ENCODE measurements around the gene CPSF4L.

Gene CPSF4L

GRCh38 chr17:73214851-73215250 is 46.8 kb downstream of the CPSF4L start:
- H3K4me3 ChIP-seq (ENCODE audit: low read depth, low read length), result no peak overlapping the region
- no peak for DNase-seq (ENCODE audit: low read depth)
- TF ChIP-seq CTCF (IDR thresholded peaks at IDR 0.05; ENCODE audit: insufficient read depth, low read depth, low read length, missing control alignments), result no peak

GRCh38 chr17:73214008-73214407 is 47.7 kb downstream of the CPSF4L start:
- DNase-seq (ENCODE audit: low read depth), result no peak

GRCh38 chr17:73211745-73212144 is 49.9 kb downstream of the CPSF4L start:
- H3K4me3 ChIP-seq (ENCODE audit: low read depth, low read length), result no peak overlapping the region
- no peak for TF ChIP-seq CTCF (IDR thresholded peaks at IDR 0.05; ENCODE audit: insufficient read depth, low read depth, low read length, missing control alignments)
- no peak for DNase-seq (ENCODE audit: low read depth)

More at GRCh38 chr17:73214008-73214407, 47.7 kb downstream of the CPSF4L start:
- TF ChIP-seq CTCF (IDR thresholded peaks at IDR 0.05; ENCODE audit: insufficient read depth, low read depth, low read length, missing control alignments), result no peak
- no peak overlapping the region for H3K4me3 ChIP-seq (ENCODE audit: low read depth, low read length)

GRCh38 chr17:73210002-73210678 is 51.5 kb downstream of the CPSF4L start:
- DNase-seq (ENCODE audit: low read depth), result no peak
- TF ChIP-seq CTCF (IDR thresholded peaks at IDR 0.05; ENCODE audit: insufficient read depth, low read depth, low read length, missing control alignments), result peak; percentile 18
- H3K4me3 ChIP-seq (ENCODE audit: low read depth, low read length), result no peak overlapping the region

- H3K4me3 ChIP-seq (ENCODE audit: low read depth, low read length), result no peak overlapping the region
- DNase-seq (ENCODE audit: low read depth), result no peak
- TF ChIP-seq CTCF (IDR thresholded peaks at IDR 0.05; ENCODE audit: insufficient read depth, low read depth, low read length, missing control alignments), result no peak
These were observed 52.2 kb downstream of the CPSF4L start for GRCh38 chr17:73209436-73209835.

- no peak overlapping the region for H3K4me3 ChIP-seq (ENCODE audit: low read depth, low read length)
- no peak for DNase-seq (ENCODE audit: low read depth)
- TF ChIP-seq CTCF (IDR thresholded peaks at IDR 0.05; ENCODE audit: insufficient read depth, low read depth, low read length, missing control alignments), result no peak
These were observed 53.4 kb downstream of the CPSF4L start for GRCh38 chr17:73208139-73208827.
